GM23248 (cell line): Measurements from ENCODE around the gene PRSS22. TPM values are rescaled to one million over a fixed set of nuclear protein-coding genes. Genes with fewer than 3 reads are reported as not detected.

ENCODE experiments used
- DNase-seq: peaks from one replicate; pipeline ENCODE4 v3.0.0-alpha.2; 2015
- H2AFZ ChIP-seq: fragments of 200-600 bp; sonication (generic); 2 replicates; pipeline ENCODE4 v1.6.1; 2016; ENCODE audit warnings: antibody characterized with exemption
- H3F3A ChIP-seq: fragments of 200-600 bp; sonication (generic); 2 replicates; pipeline ENCODE4 v1.6.1; 2016; ENCODE audit warnings: mild to moderate bottlenecking, antibody characterized with exemption, mixed run types; ENCODE audit not compliant: insufficient read depth
- H3K27ac ChIP-seq: fragments of 200-600 bp; sonication (generic); 2 replicates; pipeline ENCODE4 v1.5.1; 2016; ENCODE audit warnings: mild to moderate bottlenecking
- H3K27me3 ChIP-seq: fragments of 200-600 bp; sonication (generic); replicated peaks from 2 replicates; pipeline ENCODE4 v1.6.1; 2016; ENCODE audit warnings: mild to moderate bottlenecking; ENCODE audit not compliant: insufficient read depth
- H3K36me3 ChIP-seq: fragments of 200-600 bp; sonication (generic); 2 replicates; pipeline ENCODE4 v1.6.1; 2016; ENCODE audit warnings: low read depth, mild to moderate bottlenecking
- H3K4me1 ChIP-seq: fragments of 200-600 bp; sonication (generic); 2 replicates; pipeline ENCODE4 v1.6.1; 2016; ENCODE audit warnings: mild to moderate bottlenecking; ENCODE audit not compliant: insufficient read depth
- H3K4me2 ChIP-seq: fragments of 200-600 bp; sonication (generic); one replicate; pipeline ENCODE4 v1.6.1; 2016; ENCODE audit warnings: mild to moderate bottlenecking; ENCODE audit not compliant: unreplicated experiment
- H3K4me3 ChIP-seq: fragments of 200-600 bp; sonication (generic); 2 replicates; pipeline ENCODE4 v1.5.1; 2016; ENCODE audit warnings: mild to moderate bottlenecking
- H3K79me2 ChIP-seq: fragments of 200-600 bp; sonication (generic); 2 replicates; pipeline ENCODE4 v1.6.1; 2016; ENCODE audit warnings: mild to moderate bottlenecking; ENCODE audit not compliant: insufficient read depth
- H3K9ac ChIP-seq: fragments of 200-600 bp; sonication (generic); 2 replicates; pipeline ENCODE4 v1.6.1; 2016; ENCODE audit warnings: mild to moderate bottlenecking
- H3K9me2 ChIP-seq: fragments of 200-600 bp; sonication (generic); 2 replicates; pipeline ENCODE4 v1.6.1; 2016; ENCODE audit warnings: mixed run types, mild to moderate bottlenecking, moderate library complexity; ENCODE audit not compliant: insufficient read depth
- H3K9me3 ChIP-seq: fragments of 200-600 bp; sonication (generic); one replicate; pipeline ENCODE4 v1.6.1; 2017; ENCODE audit warnings: low read depth
- H4K20me1 ChIP-seq: fragments of 200-600 bp; sonication (generic); 2 replicates; pipeline ENCODE4 v1.6.0; 2016; ENCODE audit not compliant: insufficient read depth
- EZH2 ChIP-seq: fragments of 200-600 bp; sonication (generic); IDR thresholded peaks from 2 replicates; pipeline ENCODE4 v1.6.1; 2018; ENCODE audit warnings: antibody characterized with exemption, mild to moderate bottlenecking; ENCODE audit not compliant: insufficient read depth, poor library complexity, severe bottlenecking
- EZH2phosphoT487 ChIP-seq: fragments of 200-600 bp; sonication (generic); IDR thresholded peaks from 2 replicates; pipeline ENCODE4 v1.6.1; 2018; ENCODE audit warnings: antibody characterized with exemption, moderate library complexity, mild to moderate bottlenecking, low read depth; ENCODE audit not compliant: insufficient read depth
- WGBS, 2 experiments: methylation state at CpG; one replicate each; pipeline ENCODE4 v1.1.6; 2015 to 2017; ENCODE audit warnings: low lambda C conversion rate in 2 of 2, low coverage in 1 of 2; ENCODE audit errors: missing lambda C conversion rate in 2 of 2; 5-methylcytosine and 5-hydroxymethylcytosine counted together
- in situ Hi-C: fragments of 300-500 bp; cut with MboI; formaldehyde crosslinking; loops from 2 replicates; pipeline ENCODE4 v1.15.0; 2020
- polyA plus RNA-seq: library from polyadenylated mRNA; unstranded; fragments of >200 nt; fragmentation: Nextera tagmentation; extraction: Ambion mirVana; gene quantifications from 2 replicates; pipeline ENCODE4 v1.2.1, GENCODE V29; 2016
- total RNA-seq: library from RNA; depleted of rRNA; stranded (reverse); fragments of >200 nt; shearing (Covaris generic); gene quantifications from 2 replicates; pipeline ENCODE4 v1.2.3, GENCODE V29; 2014

PRSS22 gene
- total and polyA plus RNA-seq, 2 experiments from 2014 or later: not detected

DNA sequence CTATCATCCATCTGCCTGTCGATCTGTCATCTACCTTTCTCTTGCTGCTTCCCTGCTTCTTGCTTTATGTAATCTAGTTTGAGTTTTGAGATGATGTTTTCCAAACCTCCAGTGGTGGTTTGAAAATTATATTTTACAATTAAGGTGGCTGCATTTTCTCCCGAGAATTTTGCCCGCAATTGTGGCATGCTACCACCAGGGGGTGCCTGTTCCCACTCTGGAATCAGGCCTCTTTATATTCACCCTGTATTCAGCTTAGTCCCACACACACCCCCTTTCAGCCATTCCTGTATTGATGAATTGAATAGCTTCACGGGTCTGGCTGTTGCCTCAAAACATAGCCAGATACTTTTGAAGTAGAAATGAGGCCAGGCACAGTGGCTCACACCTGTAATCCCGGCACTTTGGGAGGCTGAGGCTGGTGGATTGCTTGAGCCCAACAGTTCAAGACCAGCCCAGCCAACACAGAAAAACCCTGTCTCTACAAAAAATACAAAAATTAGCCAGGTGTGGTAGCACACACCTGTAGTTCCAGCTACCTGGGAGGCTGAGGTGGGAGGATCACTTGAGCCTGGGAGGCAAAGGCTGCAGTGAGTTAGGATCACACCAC is 3.2 kb downstream of the PRSS22 start:
- Histone ChIP-seq H4K20me1 (no peaks in the 10 kb centered on the region), H3K4me3 (no peak overlapping the region), H3F3A (no peaks in the 10 kb centered on the region), H3K9me2 (no peaks in the 10 kb centered on the region), H3K79me2 (no peaks in the 10 kb centered on the region), H3K4me2 (no peak overlapping the region), H3K9ac (no peak overlapping the region), H3K36me3 (no peaks in the 10 kb centered on the region), H3K27ac (no peak overlapping the region), H2AFZ (no peak overlapping the region), H3K27me3 (no peaks in the 10 kb centered on the region; the same call in 1 of the 2 replicates), H3K4me1 (no peaks in the 10 kb centered on the region), H3K9me3 (no peaks in the 10 kb centered on the region)
- DNase-seq: no peak
- TF ChIP-seq EZH2 (no peak), EZH2phosphoT487 (no peak)
- in situ Hi-C loops: no loop called here
- 56 to 60% methylated on average over 5 of the region's 5 CpGs for WGBS, 2 experiments

DNA sequence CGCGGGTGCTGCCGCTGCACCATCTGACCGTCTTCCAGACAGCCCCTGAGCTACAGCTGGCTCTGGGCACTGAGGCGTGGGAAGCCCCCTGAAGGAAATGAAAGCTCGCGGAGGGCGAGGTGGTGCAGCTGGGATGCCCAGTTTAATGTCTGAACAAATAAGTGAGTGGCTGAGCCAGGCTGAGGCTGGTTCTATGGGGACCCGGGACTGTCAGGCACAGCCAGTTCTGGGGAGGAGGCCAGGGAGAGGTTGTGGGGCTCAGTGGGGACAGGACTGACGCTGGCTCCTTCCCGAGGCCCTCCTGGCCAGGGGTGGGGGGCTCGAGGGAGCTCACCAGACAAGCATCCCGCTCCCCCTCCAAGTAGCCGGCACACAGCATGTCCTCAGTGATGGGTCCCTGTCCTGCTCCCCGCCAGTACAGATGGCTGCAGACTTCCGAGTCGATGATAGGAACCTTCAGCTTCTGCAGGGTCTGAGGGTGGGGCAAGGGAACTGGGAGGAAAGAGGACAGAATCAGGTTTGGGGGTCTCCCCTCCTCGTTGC is 4.4 kb downstream of the PRSS22 start:
- Histone ChIP-seq H4K20me1 (no peaks in the 10 kb centered on the region), H2AFZ (no peak overlapping the region), H3K27me3 (no peaks in the 10 kb centered on the region; the same call in 1 of the 2 replicates), H3K27ac (no peak overlapping the region), H3K9me3 (no peaks in the 10 kb centered on the region), H3K9me2 (no peaks in the 10 kb centered on the region), H3K79me2 (no peaks in the 10 kb centered on the region), H3K4me2 (no peak overlapping the region), H3K9ac (no peak overlapping the region), H3K4me1 (no peaks in the 10 kb centered on the region), H3F3A (no peaks in the 10 kb centered on the region), H3K36me3 (no peaks in the 10 kb centered on the region), H3K4me3 (no peak overlapping the region)
- DNase-seq: no peak
- no peak for TF ChIP-seq EZH2phosphoT487
- 52 to 54% methylated on average over 17 to 18 of the region's 18 CpGs for WGBS, 2 experiments
- in situ Hi-C loops: no loop called here

DNA sequence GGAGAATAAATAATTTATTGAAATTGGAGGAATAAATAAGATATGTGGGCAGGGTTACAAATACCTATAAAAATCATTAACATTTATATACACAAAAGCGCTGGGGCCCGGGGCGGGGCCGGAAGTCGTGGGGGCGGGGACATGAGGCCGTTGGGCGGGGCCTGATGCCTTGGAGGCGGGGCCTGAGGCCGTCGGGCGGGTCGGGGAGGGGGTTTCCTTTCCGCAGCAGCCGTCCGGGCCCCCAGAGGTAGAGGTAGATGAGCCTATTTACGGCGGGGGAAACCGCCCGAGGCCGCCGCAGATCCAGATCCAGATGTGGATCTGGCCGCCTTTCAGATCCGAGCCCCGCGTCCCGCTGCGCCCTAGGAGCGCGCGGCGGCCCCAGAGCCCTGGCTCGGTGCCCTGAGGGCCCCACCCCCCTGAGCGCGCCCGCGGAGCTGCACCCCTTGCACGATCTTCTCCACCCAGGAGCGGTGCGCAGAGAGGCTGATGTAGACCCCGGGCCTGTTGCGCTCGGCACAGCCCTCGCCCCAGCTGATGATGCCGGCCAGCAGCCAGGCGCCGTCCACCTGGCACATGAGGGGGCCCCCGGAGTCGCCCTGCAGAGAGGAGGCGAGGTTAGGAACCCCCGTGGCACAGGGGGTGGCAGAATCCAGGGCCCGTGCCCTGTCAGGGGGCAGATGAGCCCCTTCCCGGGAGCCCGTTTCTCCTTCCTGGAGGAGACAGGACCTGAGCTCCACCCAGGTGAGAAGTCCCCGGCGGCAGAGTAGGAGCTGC is 5.1 kb downstream of the PRSS22 start:
- Histone ChIP-seq H3K9me2 (no peaks in the 10 kb centered on the region), H4K20me1 (no peaks in the 10 kb centered on the region), H3K27me3 (no peaks in the 10 kb centered on the region; the same call in 1 of the 2 replicates), H3F3A (no peaks in the 10 kb centered on the region), H3K27ac (no peak overlapping the region), H3K9me3 (no peaks in the 10 kb centered on the region), H3K9ac (no peak overlapping the region), H3K4me3 (no peak overlapping the region), H3K79me2 (no peaks in the 10 kb centered on the region), H2AFZ (no peak overlapping the region), H3K36me3 (no peaks in the 10 kb centered on the region), H3K4me2 (no peak overlapping the region), H3K4me1 (no peaks in the 10 kb centered on the region)
- in situ Hi-C loops: no loop called here
- no peak for TF ChIP-seq EZH2phosphoT487
- TF ChIP-seq EZH2: no peak
- no peak for DNase-seq
- 52 to 60% methylated on average over 34 to 50 of the region's 56 CpGs for WGBS, 2 experiments

DNA sequence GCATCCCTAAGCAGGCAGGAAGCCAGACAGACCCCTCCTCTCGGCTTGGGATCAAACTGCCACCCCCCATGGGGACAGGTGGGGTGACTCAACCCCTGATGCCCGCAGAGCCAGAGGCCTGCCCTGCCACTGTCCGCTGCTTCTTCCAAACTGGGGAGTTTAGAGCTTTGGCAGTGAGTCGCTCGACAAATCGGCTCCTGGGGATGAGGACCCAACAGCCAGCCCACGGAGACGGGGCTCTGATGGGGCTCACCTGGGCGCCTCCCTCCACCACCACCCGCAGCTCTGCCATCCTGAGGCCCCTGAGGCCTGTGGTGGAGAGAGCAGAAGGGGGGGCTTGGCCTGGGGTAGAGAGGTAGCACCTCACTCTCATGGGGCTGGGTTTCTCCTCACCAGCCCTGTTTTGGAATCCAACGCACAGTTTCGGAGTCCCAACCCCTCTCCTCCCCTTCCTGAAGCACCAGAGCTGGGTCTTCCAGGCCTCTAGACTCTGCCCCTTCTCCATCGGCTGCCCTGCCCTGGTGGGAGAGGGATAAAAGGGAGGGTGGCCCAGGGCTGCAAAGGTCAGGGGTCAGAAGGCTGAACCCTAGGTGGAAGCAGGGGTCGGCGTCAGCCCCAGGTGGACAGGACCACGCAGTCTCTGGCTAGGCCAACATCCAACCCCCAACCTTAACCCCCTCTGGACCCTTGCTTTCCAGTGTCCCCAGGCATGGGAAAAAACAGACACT is 5.8 kb downstream of the PRSS22 start:
- Histone ChIP-seq H3K27me3 (no peaks in the 10 kb centered on the region), H3K79me2 (no peaks in the 10 kb centered on the region), H3K27ac (no peak overlapping the region), H4K20me1 (no peaks in the 10 kb centered on the region), H3K9me2 (no peaks in the 10 kb centered on the region), H3K4me1 (0 out of 2 replicates have a peak, but pooled peaks cover 1% of the 10 kb centered on the region), H2AFZ (no peak overlapping the region), H3K4me3 (no peak overlapping the region), H3F3A (peaks cover 3% of the 10 kb centered on the region), H3K4me2 (no peak overlapping the region), H3K36me3 (no peaks in the 10 kb centered on the region), H3K9ac (no peak overlapping the region), H3K9me3 (no peaks in the 10 kb centered on the region)
- no peak for TF ChIP-seq EZH2
- no peak for TF ChIP-seq EZH2phosphoT487
- 61 to 65% methylated on average over 16 of the region's 16 CpGs for WGBS, 2 experiments
- DNase-seq: no peak
- in situ Hi-C loops: no loop called here
